ENCODE data around the gene EML1.

Gene EML1

GRCh38 chr14:99790978-99791376 is 2.2 kb upstream of the EML1 start:
- peaks cover 5 to 30% (median 25%) of the 10 kb centered on the region in 5 donors for H3K4me1 ChIP-seq (ENCODE audit: control insufficient read depth in 5 of 5, insufficient read depth in 5 of 5, low read length in 5 of 5)
- H3K4me3 ChIP-seq (ENCODE audit: low read depth in 1 of 5, low read length in 5 of 5): no peak overlapping the region
- H3K27me3 ChIP-seq (ENCODE audit: control insufficient read depth in 5 of 5, insufficient read depth in 4 of 5, low read length in 5 of 5): no peaks in the 10 kb centered on the region
- H3K27ac ChIP-seq (ENCODE audit: low read depth, low read length): no peak overlapping the region
- H3K36me3 ChIP-seq (ENCODE audit: control insufficient read depth in 5 of 5, insufficient read depth in 5 of 5, low read length in 5 of 5): no peaks in the 10 kb centered on the region
- H3K9me3 ChIP-seq (ENCODE audit: control insufficient read depth in 5 of 5, low read length in 5 of 5): no peaks in the 10 kb centered on the region
- no peak overlapping the region for H3K9ac ChIP-seq (ENCODE audit: low read length in 5 of 5)

GRCh38 chr14:99791476-99792209 is 1.6 kb upstream of the EML1 start:
- H3K27ac ChIP-seq (ENCODE audit: low read depth, low read length): no peak overlapping the region
- peak overlapping the region in 2 of 5 donors; percentile 28 to 32 for H3K9ac ChIP-seq (ENCODE audit: low read length in 5 of 5)
- H3K4me1 ChIP-seq (ENCODE audit: control insufficient read depth in 5 of 5, insufficient read depth in 5 of 5, low read length in 5 of 5): peaks cover 5 to 30% (median 25%) of the 10 kb centered on the region in 5 donors

GRCh38 chr14:99792210-99792535 is 1.0 kb upstream of the EML1 start:
- no peaks in the 10 kb centered on the region for H3K9me3 ChIP-seq (ENCODE audit: control insufficient read depth in 5 of 5, low read length in 5 of 5)
- H3K9ac ChIP-seq (ENCODE audit: low read length in 5 of 5): peak overlapping the region in 2 of 5 donors; percentile 62 to 87
- no peaks in the 10 kb centered on the region for H3K36me3 ChIP-seq (ENCODE audit: control insufficient read depth in 5 of 5, insufficient read depth in 5 of 5, low read length in 5 of 5)
- H3K4me3 ChIP-seq (ENCODE audit: low read depth in 1 of 5, low read length in 5 of 5): peak overlapping the region in 4 of 5 donors; percentile 55 to 69 (median 64)
- H3K4me1 ChIP-seq (ENCODE audit: control insufficient read depth in 5 of 5, insufficient read depth in 5 of 5, low read length in 5 of 5): peaks cover 5 to 30% (median 25%) of the 10 kb centered on the region in 5 donors
- H3K27ac ChIP-seq (ENCODE audit: low read depth, low read length): peak overlapping the region; percentile 57
- no peaks in the 10 kb centered on the region for H3K27me3 ChIP-seq (ENCODE audit: control insufficient read depth in 5 of 5, insufficient read depth in 4 of 5, low read length in 5 of 5)

More at GRCh38 chr14:99791476-99792209, 1.6 kb upstream of the EML1 start:
- Histone ChIP-seq H3K9me3 (ENCODE audit: control insufficient read depth in 5 of 5, low read length in 5 of 5) (no peaks in the 10 kb centered on the region), H3K36me3 (ENCODE audit: control insufficient read depth in 5 of 5, insufficient read depth in 5 of 5, low read length in 5 of 5) (no peaks in the 10 kb centered on the region), H3K27me3 (ENCODE audit: control insufficient read depth in 5 of 5, insufficient read depth in 4 of 5, low read length in 5 of 5) (no peaks in the 10 kb centered on the region), H3K4me3 (ENCODE audit: low read depth in 1 of 5, low read length in 5 of 5) (peak overlapping the region in 2 of 5 donors; percentile 58 to 69)

- Histone ChIP-seq H3K27ac (ENCODE audit: low read depth, low read length) (peak overlapping the region; percentile 57), H3K9me3 (ENCODE audit: control insufficient read depth in 5 of 5, low read length in 5 of 5) (no peaks in the 10 kb centered on the region), H3K9ac (ENCODE audit: low read length in 5 of 5) (peak overlapping the region in 4 of 5 donors; percentile 58 to 87 (median 64)), H3K4me3 (ENCODE audit: low read depth in 1 of 5, low read length in 5 of 5) (peak overlapping the region; percentile 55 to 69 (median 60)), H3K27me3 (ENCODE audit: control insufficient read depth in 5 of 5, insufficient read depth in 4 of 5, low read length in 5 of 5) (no peaks in the 10 kb centered on the region), H3K36me3 (ENCODE audit: control insufficient read depth in 5 of 5, insufficient read depth in 5 of 5, low read length in 5 of 5) (no peaks in the 10 kb centered on the region), H3K4me1 (ENCODE audit: control insufficient read depth in 5 of 5, insufficient read depth in 5 of 5, low read length in 5 of 5) (peaks cover 5 to 30% (median 25%) of the 10 kb centered on the region in 5 donors)
Measured at GRCh38 chr14:99792551-99793212, 531 bp upstream of the EML1 start.

- Histone ChIP-seq H3K27ac (ENCODE audit: low read depth, low read length) (peak overlapping the region; percentile 46), H3K4me3 (ENCODE audit: low read depth in 1 of 5, low read length in 5 of 5) (peak overlapping the region; percentile 55 to 75 (median 66)), H3K27me3 (ENCODE audit: control insufficient read depth in 5 of 5, insufficient read depth in 4 of 5, low read length in 5 of 5) (no peaks in the 10 kb centered on the region)
Measured at GRCh38 chr14:99794151-99794780, 1.1 kb downstream of the EML1 start.

DNA sequence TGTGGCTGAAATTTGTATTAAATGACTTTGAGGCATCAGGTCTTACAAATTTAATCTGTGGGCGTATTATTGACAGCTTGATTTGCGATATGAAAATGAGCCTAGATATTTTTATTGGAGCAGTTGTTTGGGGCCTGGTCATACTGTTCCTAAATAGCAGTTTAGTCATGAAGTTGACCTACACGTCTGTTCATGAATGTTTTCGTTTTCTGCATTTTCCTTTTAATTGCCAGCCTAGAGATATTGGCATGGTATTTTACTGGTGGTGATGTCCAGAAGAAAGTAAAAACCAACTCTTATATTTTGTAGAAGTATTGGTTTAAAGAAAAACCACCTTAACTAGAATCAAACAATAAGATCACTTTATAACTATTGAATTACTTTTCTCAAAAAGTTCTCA is 1.8 kb downstream of the EML1 start:
- H3K27ac ChIP-seq (ENCODE audit: low read depth, low read length): no peak overlapping the region
- H3K4me3 ChIP-seq (ENCODE audit: low read depth in 1 of 5, low read length in 5 of 5): no peak overlapping the region
- no peak overlapping the region for H3K9ac ChIP-seq (ENCODE audit: low read length in 5 of 5)
- H3K4me1 ChIP-seq (ENCODE audit: control insufficient read depth in 5 of 5, insufficient read depth in 5 of 5, low read length in 5 of 5): peaks cover 5 to 28% (median 25%) of the 10 kb centered on the region in 5 donors
- no peaks in the 10 kb centered on the region for H3K9me3 ChIP-seq (ENCODE audit: control insufficient read depth in 5 of 5, low read length in 5 of 5)
- no peaks in the 10 kb centered on the region for H3K36me3 ChIP-seq (ENCODE audit: control insufficient read depth in 5 of 5, insufficient read depth in 5 of 5, low read length in 5 of 5)
- H3K27me3 ChIP-seq (ENCODE audit: control insufficient read depth in 5 of 5, insufficient read depth in 4 of 5, low read length in 5 of 5): no peaks in the 10 kb centered on the region

More at GRCh38 chr14:99794151-99794780, 1.1 kb downstream of the EML1 start:
- H3K9me3 ChIP-seq (ENCODE audit: control insufficient read depth in 5 of 5, low read length in 5 of 5): no peaks in the 10 kb centered on the region
- peaks cover 5 to 30% (median 25%) of the 10 kb centered on the region in 5 donors for H3K4me1 ChIP-seq (ENCODE audit: control insufficient read depth in 5 of 5, insufficient read depth in 5 of 5, low read length in 5 of 5)
- H3K9ac ChIP-seq (ENCODE audit: low read length in 5 of 5): peak overlapping the region in 4 of 5 donors; percentile 12 to 68 (median 35)
- no peaks in the 10 kb centered on the region for H3K36me3 ChIP-seq (ENCODE audit: control insufficient read depth in 5 of 5, insufficient read depth in 5 of 5, low read length in 5 of 5)

DNA sequence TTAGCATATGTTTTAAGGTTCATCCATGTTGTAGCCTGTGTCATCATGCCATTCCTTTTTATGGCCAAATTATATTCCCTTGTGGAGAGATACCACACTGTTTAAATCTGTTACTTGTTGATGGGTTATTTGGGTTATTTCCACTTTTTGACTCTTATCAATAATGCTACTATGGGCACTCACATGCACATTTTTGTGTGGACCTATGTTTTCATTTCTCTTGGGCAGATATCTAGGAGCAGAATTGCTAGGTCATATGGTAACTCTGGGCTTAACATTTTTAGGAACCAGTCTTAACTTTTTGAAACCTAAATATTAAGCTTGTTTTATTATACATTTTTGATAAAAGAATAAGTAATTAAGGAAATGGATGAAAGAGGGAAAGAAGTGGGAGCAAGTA is 4.0 kb downstream of the EML1 start:
- peaks cover 0 to 13% (median 12%) of the 10 kb centered on the region in 5 donors for H3K4me1 ChIP-seq (ENCODE audit: control insufficient read depth in 5 of 5, insufficient read depth in 5 of 5, low read length in 5 of 5)
- H3K27ac ChIP-seq (ENCODE audit: low read depth, low read length): no peak overlapping the region
- no peak overlapping the region for H3K9ac ChIP-seq (ENCODE audit: low read length in 5 of 5)
- H3K27me3 ChIP-seq (ENCODE audit: control insufficient read depth in 5 of 5, insufficient read depth in 4 of 5, low read length in 5 of 5): no peaks in the 10 kb centered on the region
- no peaks in the 10 kb centered on the region for H3K9me3 ChIP-seq (ENCODE audit: control insufficient read depth in 5 of 5, low read length in 5 of 5)
- H3K4me3 ChIP-seq (ENCODE audit: low read depth in 1 of 5, low read length in 5 of 5): no peak overlapping the region
- no peaks in the 10 kb centered on the region for H3K36me3 ChIP-seq (ENCODE audit: control insufficient read depth in 5 of 5, insufficient read depth in 5 of 5, low read length in 5 of 5)

GRCh38 chr14:99800781-99801180 is 7.6 kb downstream of the EML1 start:
- H3K36me3 ChIP-seq (ENCODE audit: control insufficient read depth in 5 of 5, insufficient read depth in 5 of 5, low read length in 5 of 5): no peaks in the 10 kb centered on the region
- no peaks in the 10 kb centered on the region for H3K9me3 ChIP-seq (ENCODE audit: control insufficient read depth in 5 of 5, low read length in 5 of 5)
- H3K27me3 ChIP-seq (ENCODE audit: control insufficient read depth in 5 of 5, insufficient read depth in 4 of 5, low read length in 5 of 5): no peaks in the 10 kb centered on the region
- H3K4me1 ChIP-seq (ENCODE audit: control insufficient read depth in 5 of 5, insufficient read depth in 5 of 5, low read length in 5 of 5): no peaks in the 10 kb centered on the region
- H3K27ac ChIP-seq (ENCODE audit: low read depth, low read length): no peak overlapping the region
- no peak overlapping the region for H3K4me3 ChIP-seq (ENCODE audit: low read depth in 1 of 5, low read length in 5 of 5)
- H3K9ac ChIP-seq (ENCODE audit: low read length in 5 of 5): no peak overlapping the region

DNA sequence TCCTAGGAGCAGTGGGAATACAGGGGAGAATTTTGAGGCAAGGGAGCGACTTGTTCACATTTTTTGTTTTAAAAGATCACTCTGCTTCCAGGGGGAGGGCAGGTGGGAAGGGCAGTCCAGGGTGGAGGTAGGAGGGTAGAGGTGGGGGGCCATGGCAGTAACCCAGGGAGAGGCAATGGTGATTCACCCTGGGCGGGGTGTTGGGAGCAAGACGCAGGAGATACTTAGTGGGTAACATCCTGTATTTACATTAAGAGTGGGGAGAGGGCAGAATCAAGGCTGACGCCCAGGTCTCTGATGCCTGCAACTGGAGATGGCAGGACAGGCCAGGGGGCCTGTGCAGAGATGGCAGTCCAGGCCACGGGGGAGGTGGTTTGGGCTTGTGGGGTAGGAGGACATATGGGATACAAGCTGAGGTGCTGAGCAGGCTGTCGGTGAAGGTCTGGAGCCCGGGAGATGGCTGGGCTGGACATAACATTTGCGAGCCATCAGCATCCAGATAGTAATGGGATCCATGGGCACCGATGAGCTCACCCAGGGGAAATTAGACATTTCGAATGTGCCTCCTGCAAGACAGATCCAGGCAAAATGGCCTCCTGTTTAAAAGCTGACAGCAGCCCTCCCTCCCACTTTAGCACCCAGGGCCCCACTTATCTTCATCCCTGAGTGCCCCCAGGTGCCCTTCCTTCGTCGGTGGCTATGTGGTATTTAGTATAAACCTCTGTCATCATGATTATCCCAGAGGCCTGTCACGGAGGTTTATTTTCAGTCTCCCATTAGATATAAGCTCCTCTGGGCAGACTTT is 9.3 kb downstream of the EML1 start:
- no peaks in the 10 kb centered on the region for H3K27me3 ChIP-seq (ENCODE audit: control insufficient read depth in 5 of 5, insufficient read depth in 4 of 5, low read length in 5 of 5)
- no peaks in the 10 kb centered on the region for H3K36me3 ChIP-seq (ENCODE audit: control insufficient read depth in 5 of 5, insufficient read depth in 5 of 5, low read length in 5 of 5)
- H3K9ac ChIP-seq (ENCODE audit: low read length in 5 of 5): peak overlapping the region in 1 of 5 donors; percentile 52
- no peak overlapping the region for H3K4me3 ChIP-seq (ENCODE audit: low read depth in 1 of 5, low read length in 5 of 5)
- H3K27ac ChIP-seq (ENCODE audit: low read depth, low read length): no peak overlapping the region
- H3K9me3 ChIP-seq (ENCODE audit: control insufficient read depth in 5 of 5, low read length in 5 of 5): no peaks in the 10 kb centered on the region
- peaks cover 0 to 9% (median 3%) of the 10 kb centered on the region in 5 donors for H3K4me1 ChIP-seq (ENCODE audit: control insufficient read depth in 5 of 5, insufficient read depth in 5 of 5, low read length in 5 of 5)

All from subcutaneous abdominal adipose tissue (tissue), 5 donors.